SKM-1 (cell line): Measurements from ENCODE around the gene SCG3.

Experiments used
- DNase-seq: peaks from one replicate; lab custom pipeline; 2025; ENCODE audit not compliant: unreplicated experiment; lab: John Stamatoyannopoulos, UW

The SCG3 gene

GRCh38 chr15:51726302-51727073 lies 45.2 kb downstream of the SCG3 start:
- no peak for DNase-seq

DNA sequence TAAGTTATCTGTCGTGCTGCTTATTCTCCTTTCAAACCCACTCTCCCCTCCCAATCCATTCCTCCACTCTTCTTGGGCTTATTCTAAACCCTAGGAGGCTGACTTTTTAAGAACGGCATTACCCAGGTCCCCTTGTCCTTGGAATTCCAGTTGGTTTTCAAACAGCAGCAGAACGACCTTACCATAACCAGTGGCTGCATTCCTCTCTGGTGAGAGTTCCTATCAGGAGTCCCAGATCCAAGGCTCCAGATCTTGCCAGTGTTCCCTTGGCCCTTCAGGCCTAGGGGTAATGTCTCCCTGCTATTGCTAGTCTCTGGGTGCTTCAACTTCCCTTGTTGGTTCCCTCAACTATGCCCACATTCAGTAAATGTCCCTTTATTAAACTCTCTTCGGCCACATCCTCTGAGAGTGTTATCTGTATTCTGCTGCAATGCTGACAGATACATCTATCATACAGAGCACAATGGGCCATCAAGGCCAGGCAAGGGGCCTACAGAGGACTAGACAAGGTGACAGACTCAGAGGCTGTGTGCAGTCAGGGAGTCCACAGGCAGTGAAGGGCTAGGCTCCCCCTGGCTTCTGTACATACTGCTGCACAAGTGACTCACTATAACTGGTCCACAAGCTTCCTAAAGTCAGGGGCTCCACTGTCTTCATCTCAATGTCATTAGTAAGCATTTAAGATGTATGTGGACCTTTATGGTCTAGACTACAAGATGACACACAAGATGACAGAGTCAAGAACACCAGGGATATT lies 46.0 kb downstream of the SCG3 start:
- no peak for DNase-seq

GRCh38 chr15:51731549-51732267 lies 50.4 kb downstream of the SCG3 start:
- DNase-seq: peak; percentile 94

DNA sequence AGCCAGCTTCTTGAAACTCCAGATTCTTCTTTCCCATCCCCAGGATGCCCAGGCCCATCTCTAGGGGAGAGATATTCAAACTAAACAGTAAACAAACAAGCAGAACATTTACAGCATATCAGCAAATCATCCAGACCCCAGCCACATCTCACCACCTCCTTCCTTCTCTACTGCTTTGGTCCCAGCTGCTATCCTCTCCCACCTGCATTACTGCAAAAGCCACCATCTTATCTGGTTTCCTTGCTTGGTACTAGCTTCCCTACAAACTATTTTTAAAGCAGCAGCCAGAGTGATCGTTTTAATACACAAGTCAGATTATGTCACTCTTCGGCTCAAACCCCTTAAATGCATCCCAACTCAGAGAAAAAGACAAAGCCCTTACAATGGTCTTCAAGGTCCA lies 51.3 kb downstream of the SCG3 start:
- no peak for DNase-seq

GRCh38 chr15:51735228-51736010 lies 54.1 kb downstream of the SCG3 start:
- DNase-seq: no peak

- DNase-seq: peak; percentile 55
Observed at GRCh38 chr15:51736069-51736468, 54.8 kb downstream of the SCG3 start.

DNA sequence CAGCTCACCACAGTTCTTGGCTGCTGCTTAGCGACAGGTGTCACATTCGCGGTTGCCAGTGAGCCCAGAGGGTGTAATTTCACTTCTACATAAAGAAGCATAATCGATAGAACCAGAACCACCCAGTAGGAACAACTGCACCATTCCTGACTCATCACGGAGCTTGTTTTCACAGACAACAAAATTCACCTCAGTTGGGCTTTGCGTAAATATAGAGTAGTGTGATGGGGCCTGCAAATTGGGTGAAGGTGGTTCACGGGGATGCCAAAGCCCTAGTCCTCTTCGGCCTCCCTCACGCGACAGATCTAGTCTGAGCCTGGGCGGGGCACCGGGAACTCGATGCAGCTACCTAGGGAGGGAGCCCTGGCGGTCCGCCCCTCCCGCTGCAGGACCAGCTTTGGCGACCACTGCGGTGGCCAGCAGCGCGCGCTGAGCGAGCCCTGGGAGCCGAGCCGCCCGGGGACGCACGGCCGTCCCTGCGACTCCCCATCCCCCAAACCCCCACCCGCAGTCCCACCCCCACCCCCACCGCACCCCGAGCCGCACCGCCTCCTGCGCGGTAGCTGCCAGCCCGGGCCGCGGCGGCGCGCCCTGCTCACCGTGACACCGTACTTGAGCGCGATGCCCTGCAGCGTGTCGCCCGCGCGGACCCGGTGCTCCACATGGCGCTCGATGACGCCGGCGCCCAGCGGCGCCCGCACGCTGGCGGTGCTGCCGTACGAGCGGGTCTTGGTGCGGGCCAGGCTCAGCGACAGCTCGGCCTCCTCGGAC lies 55.6 kb downstream of the SCG3 start:
- DNase-seq: no peak

DNA sequence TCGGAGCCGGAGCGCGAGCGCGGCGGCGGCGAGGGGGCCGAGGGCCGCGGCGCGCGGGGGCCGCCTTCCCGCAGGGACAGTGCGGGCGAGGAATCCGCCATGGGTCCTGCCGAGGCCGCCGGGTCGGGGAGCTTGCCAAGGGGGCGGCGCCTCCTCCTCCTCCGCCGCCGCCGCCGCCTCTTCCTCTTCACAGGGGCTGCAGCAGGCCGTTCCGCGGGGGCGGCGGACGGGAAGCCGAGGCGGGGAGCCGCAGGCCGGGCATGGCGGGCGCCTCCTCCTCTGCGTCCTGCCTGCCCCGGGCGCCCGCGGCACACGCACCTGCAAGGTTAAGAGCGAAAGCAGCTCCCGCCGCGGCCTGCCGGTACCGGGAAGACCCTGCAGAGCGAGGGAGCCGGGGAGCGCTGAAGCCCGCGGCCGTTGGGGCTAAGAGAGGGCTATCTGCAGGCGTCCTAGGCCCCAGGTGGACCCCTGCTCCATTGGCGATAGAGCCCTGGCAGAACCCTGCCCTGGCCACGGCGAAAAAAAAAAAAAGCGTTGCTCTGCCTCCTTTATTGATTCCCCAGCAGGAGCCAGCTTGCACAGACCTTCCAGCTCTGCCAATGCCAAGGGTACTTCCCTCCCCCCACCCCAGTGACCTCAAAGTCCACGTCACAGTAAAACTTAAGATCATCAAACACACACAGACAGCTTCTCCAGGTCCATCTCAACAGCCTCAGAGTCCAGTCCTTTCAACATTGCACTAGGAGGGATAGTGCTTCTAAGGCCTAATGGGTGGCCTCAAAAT lies 56.4 kb downstream of the SCG3 start, which contains the start of gene LYSMD2:
TSS of gene LYSMD2 (minus strand) at position 134 of the 784 bp plus-strand sequence. CDS start at position 101, 33 bp downstream.
- DNase-seq: no peak

- DNase-seq: no peak
Observed at GRCh38 chr15:51738553-51738952, 57.2 kb downstream of the SCG3 start.

GRCh38 chr15:51739061-51739712 lies 57.9 kb downstream of the SCG3 start:
- no peak for DNase-seq

DNA sequence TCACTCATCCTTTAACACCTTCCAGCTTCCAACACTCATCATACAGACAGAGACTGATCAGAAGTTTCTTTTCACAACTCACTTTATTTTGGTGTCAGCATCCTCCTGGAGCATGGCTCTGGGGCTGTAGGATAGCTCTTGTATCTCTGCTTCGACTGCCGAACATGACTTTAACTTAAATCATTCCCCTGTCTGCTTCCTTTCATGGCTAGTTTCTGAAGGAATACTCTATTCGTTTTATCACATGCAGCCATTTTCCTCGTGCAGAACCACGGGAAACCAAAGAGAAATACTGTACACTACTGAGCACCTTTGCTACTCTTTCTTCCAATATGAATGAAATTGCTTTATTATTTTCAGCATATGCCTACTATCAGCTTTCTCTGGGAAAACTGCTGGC lies 68.0 kb downstream of the SCG3 start:
- DNase-seq: no peak

DNA sequence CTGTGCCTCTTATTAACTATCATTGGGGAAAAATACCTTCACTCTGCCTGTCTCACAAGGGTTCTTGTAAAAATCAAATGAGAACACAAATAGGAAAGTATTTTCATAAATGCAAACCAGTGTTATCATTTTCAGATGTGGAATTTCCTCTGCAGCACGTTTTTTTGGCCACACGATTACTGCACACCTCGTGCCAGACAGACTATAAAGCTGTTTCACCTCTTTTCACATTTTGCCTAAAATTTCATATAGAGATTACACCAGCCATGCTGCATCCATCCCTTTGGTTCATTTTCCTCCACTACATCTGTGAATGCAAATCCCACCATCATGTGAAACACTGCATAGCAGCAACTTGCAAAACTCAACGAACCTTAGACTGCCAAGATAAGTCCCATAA lies 68.9 kb downstream of the SCG3 start:
- no peak for DNase-seq

DNA sequence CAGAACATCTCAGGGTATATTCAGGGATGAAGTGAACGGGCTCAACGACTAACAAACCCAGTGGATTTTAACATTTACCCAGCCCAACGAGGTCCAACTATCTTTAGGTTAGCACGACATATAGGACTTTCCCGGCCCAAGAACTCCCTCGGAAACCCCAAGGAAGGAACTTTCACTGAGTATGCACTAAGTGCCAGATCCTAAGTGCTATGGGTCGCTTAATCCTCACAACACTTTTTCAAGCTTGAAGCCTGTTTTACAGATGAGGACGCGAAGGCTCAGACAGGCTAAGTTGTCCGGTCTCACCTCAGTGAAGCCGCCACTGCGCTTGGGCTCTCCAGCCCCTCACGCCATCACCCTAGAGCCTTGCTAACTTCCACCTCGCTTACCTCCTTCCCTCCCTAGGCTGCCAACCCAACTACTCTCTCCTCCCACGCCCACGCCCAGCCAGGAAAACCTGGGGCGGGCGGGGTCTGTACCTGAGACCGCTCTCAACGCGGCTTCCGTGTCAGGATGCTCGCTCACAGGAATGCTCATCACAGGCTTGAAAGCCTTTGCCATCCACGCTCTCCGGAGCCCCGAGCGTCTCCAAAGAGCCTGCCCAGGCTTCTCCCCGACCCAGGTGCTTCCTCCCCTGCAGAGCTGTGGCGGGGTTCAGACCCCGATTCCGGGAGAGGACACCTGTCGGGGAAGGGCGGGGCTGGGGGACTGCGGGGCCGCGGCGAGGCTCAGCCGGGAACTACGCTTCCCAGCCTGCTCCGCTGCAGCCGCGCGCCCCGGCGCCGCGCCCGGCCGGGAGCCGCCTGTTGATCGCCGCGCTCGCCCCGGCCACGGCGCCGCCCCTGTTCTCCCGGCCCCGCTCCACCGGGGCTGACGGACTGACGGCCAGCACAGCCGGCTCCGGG lies 69.7 kb downstream of the SCG3 start, which contains the start of gene TMOD2:
TSS of gene TMOD2 (plus strand) at position 806 of the 905 bp plus-strand sequence. CDS start 14,845 bp downstream, outside the sequence.
- DNase-seq: no peak

DNA sequence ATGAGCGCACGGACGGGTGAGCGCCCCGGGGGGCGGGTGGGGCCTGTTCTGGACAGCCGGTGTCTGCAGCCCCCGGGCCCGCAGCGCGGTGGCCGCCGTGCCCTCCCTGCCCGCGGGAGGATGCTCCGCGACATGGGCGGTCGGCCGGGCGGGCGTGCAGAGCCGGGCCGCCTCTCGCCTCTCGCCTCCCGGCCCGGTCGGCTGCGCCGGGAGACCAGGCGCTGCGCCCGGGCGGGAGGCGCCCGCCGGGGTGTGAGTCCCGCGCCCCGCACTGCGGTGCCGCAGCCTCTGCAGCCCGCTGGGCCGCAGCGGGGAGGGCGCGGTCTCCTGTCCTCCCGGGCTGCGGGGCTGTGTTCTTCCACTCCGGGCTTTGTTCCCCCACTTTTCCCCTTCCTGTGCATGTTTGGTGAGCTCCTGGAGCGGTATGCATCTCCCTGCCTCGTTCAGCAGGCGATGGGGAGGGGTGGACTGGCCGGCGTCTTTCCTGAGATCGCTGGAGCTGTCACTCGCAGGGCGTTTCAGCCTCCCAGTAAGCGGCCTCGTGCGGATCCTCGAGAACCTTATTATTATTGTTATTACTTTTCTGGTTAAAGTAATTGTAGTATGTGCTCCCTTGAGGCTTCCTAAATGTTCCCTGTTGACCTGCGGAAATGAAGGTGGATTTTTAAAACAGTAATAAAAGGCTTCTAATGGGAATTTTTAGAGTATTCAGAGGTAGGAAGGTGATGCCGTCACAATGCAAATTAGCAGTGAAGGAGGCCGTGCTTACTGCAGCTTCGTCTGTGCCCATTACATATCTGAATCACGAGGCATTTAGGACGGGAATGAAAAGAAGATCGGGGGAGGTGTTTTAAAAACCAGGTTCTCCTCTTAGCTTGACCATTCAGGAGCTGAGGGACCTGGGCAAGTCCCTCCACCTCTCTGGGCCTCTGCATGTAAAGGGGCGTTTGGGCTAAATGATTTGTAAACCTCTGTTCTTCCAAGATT lies 70.7 kb downstream of the SCG3 start:
- DNase-seq: no peak

DNA sequence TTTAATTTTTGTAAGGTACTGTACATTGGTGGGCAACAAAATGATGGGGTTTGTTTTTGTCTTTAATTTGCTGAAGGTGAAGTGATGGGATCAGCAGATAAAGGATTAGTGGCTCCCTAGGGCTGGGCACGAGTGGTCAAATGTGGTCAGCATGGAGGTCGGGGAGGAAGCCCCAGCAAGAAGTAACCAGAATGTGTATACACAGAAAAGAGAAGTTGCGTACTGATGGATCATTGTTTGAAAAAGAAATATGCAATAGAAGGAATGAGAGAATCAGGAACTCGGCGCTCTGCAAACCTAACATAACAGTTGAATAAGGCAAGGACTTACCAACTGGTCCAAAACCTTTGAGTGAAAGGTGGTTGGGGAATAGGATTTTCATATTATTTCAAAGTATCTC lies 71.6 kb downstream of the SCG3 start:
- DNase-seq: peak; percentile 31

DNA sequence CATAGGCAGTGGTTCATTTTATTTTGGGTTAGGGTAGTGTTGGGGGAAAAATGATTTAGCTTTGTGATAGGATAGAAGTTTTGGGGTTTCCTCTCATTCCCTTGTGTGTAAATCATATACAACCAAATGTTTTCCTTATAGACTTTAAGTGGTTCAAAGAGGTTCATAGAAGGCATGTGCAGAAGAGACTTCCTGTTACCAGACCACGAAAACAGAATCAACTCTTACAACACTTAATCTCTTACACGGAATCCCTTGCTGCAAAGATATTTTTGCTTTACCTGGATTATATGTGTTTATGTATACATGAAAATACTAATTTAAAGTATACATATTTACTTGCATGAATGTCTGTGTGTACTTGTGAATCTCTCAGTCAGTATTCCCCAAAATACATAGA lies 73.0 kb downstream of the SCG3 start:
- DNase-seq: peak; percentile 29
